H1 (cell line): ENCODE results near the gene SCAPER. TPM values are rescaled to one million over a fixed set of nuclear protein-coding genes. Genes with fewer than 3 reads are reported as not detected.

Experiments
- MAX ChIP-seq: IDR thresholded peaks from 2 replicates; pipeline ENCODE4 v1.6.1; 2012; ENCODE audit warnings: inconsistent platforms
- NRF1 ChIP-seq: IDR thresholded peaks from 2 replicates; pipeline ENCODE4 v1.6.1; 2011; ENCODE audit warnings: mild to moderate bottlenecking, low read depth, low read length, improper control_type of control experiment
- polyA plus RNA-seq, 7 experiments: library from polyadenylated mRNA; depleted of rRNA in 3 of 7; stranded (reverse) in 5 of 7; unstranded in 2 of 7; fragments of >200 nt in 5 of 7; fragments of 200-250 nt in 2 of 7; gene quantifications; 1 replicate in 5 of 7; 2 replicates in 1 of 7; 4 replicates in 1 of 7; pipeline versions ENCODE4 v1.2.1 to v1.2.3, GENCODE V29; 2011 to 2013; ENCODE audit warnings: missing spikeins in 2 of 7, mixed read lengths in 2 of 7
- total RNA-seq: library from RNA; stranded (reverse); fragmentation: NEBNext Ultra II Directional; extraction: Animal tissue kit (Norgen Biotek cat#: 25700); gene quantifications from 2 replicates; pipeline ENCODE4 v1.2.1, GENCODE V29; 2021

The SCAPER gene
- total and polyA plus RNA-seq, 2 of the 8 experiments (the other 6 are each of a cell fraction or from before 2014, with no cell fraction given): 1.6 to 6.8 TPM

- TF ChIP-seq NRF1: no peak
- TF ChIP-seq MAX: peak; percentile 99
These were observed 569.6 kb downstream of the SCAPER start (continued) for GRCh38 chr15:76335307-76336253.
